Adrenal gland (tissue), 5 donors: Measurements from ENCODE around the gene TRMT2A.

Experiments used
- POLR2A ChIP-seq, 2 donors: fragments of 450-650 bp; IDR thresholded peaks; one replicate each; pipeline ENCODE4 v1.6.1; 2017; ENCODE audit warnings: antibody characterized with exemption in 2 of 2, mild to moderate bottlenecking in 2 of 2, moderate library complexity in 1 of 2
- TF ChIP-seq, protein P1 (sequence below), 6 experiments: fragments of 450-650 bp in 4 of 6; fragments of 200-600 bp in 2 of 6; sonication (generic) in 1 of 6; IDR thresholded peaks; 1 replicate in 5 of 6; 2 replicates in 1 of 6; pipeline versions ENCODE4 v1.5.1 to v1.8.0; 2016 to 2021; ENCODE audit warnings: antibody characterized with exemption in 6 of 6, mild to moderate bottlenecking in 2 of 6, moderate library complexity in 1 of 6
- donor health status: DM: no; HTN: no; CAD: no.

- TF ChIP-seq, protein P1, sequence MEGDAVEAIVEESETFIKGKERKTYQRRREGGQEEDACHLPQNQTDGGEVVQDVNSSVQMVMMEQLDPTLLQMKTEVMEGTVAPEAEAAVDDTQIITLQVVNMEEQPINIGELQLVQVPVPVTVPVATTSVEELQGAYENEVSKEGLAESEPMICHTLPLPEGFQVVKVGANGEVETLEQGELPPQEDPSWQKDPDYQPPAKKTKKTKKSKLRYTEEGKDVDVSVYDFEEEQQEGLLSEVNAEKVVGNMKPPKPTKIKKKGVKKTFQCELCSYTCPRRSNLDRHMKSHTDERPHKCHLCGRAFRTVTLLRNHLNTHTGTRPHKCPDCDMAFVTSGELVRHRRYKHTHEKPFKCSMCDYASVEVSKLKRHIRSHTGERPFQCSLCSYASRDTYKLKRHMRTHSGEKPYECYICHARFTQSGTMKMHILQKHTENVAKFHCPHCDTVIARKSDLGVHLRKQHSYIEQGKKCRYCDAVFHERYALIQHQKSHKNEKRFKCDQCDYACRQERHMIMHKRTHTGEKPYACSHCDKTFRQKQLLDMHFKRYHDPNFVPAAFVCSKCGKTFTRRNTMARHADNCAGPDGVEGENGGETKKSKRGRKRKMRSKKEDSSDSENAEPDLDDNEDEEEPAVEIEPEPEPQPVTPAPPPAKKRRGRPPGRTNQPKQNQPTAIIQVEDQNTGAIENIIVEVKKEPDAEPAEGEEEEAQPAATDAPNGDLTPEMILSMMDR (IDR thresholded peaks at IDR 0.05), result no peak
- no peak for TF ChIP-seq POLR2A (IDR thresholded peaks at IDR 0.05)
These were observed 10.2 kb downstream of the TRMT2A start for GRCh38 chr22:20106849-20107237.
